T-helper 1 cell (primary cell): ENCODE measurements around the gene RFPL1.
"Not testable (repeated sequence)": the region's sequence is repeated elsewhere in the genome, so short reads cannot be mapped to it uniquely, and the experiment has no call there.

Experiments used
- DNase-seq, 5 donors: peaks; one replicate each; pipeline ENCODE4 v3.0.0-alpha.2; 2012 to 2020

RFPL1 gene

DNA sequence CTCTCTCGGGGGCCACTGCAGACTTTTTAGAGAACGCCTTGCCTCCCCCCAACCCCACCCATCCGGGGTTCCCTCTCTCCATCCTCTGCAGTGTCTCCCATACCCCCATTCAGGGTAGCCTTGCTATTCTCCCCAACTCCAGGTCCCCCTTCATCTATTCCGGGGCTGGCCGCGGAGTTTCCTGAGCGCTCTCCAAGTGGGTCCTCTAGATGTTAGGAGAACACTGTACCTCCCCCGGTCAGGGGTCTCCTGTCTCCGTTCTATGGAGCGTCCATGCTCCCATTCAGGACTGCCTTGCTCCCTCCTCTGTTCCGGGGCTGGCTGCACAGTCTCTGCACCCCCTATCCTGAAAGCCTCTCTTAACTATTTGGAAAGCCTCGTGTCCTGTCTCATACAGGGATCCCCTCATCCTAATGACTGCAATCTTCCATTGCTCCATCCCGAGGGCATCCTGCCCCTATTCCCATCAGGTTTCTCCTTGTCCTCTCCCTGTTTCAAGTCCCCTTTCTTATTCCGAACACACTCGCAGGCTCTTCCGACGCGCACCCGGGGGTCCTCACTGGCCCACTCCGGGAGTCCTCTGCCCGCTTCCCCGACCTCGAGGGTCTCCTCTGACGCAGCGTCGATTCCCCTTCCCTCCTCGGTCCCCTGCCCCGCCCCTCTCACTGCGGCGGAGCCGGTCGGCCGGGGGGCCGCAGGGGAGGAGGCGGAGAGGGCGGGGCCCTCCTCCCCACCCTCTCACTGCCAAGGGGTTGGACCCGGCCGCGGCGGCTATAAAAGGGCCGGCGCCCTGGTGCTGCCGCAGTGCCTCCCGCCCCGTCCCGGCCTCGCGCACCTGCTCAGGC, 41.3 kb downstream of the RFPL1 start, which contains the start of gene NEFH:
TSS of gene NEFH (plus strand) at position 802 of the 845 bp plus-strand sequence. CDS start 45 bp downstream, outside the sequence.
- DNase-seq: no peak

DNA sequence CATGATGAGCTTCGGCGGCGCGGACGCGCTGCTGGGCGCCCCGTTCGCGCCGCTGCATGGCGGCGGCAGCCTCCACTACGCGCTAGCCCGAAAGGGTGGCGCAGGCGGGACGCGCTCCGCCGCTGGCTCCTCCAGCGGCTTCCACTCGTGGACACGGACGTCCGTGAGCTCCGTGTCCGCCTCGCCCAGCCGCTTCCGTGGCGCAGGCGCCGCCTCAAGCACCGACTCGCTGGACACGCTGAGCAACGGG, 41.8 kb downstream of the RFPL1 start:
- DNase-seq: no peak

DNA sequence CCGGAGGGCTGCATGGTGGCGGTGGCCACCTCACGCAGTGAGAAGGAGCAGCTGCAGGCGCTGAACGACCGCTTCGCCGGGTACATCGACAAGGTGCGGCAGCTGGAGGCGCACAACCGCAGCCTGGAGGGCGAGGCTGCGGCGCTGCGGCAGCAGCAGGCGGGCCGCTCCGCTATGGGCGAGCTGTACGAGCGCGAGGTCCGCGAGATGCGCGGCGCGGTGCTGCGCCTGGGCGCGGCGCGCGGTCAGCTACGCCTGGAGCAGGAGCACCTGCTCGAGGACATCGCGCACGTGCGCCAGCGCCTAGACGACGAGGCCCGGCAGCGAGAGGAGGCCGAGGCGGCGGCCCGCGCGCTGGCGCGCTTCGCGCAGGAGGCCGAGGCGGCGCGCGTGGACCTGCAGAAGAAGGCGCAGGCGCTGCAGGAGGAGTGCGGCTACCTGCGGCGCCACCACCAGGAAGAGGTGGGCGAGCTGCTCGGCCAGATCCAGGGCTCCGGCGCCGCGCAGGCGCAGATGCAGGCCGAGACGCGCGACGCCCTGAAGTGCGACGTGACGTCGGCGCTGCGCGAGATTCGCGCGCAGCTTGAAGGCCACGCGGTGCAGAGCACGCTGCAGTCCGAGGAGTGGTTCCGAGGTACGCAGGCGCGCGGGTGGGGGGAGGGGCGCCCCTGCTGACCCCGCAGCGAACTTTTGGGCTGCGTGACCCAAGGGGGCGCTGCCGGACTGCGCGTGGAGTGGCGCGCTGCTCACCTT, 42.3 kb downstream of the RFPL1 start:
- DNase-seq: peak in 2 of 5 donors; percentile 23 to 76

DNA sequence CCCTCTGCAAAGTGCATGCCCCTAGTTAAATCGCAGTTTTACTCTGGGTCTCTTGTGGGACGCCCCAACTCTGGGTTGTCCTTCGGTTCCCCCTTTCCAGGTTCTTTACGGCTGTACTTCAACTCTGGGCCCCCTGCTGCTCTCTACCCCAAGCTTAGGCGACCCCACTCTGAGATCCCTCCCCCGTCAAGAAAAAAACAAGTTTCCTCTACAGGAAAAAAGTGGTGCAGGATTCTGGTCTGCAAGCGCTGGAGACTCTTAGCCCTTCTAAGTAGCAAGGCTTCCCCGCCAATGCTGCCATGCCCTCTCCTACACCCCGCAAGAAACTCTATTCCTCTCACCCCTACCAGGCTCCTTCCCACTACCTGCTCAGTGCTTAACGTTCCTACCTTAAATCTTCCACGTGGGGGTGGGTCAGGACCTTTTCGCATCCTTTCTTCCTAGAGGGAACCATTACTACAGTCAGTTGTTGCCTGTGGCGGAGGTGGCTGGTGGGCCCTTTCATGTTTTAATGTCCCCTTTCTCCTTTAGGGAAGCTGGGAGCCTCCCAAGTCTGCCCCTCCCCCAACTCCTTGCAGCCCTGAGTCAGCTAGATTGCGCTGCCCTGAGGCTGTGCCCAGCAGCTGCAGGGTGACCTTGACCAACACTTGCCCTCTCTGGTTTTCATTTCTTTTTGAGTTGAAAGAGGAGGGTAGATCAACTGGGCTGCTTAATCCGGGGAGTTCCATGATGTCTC, 43.0 kb downstream of the RFPL1 start:
- no peak for DNase-seq

DNA sequence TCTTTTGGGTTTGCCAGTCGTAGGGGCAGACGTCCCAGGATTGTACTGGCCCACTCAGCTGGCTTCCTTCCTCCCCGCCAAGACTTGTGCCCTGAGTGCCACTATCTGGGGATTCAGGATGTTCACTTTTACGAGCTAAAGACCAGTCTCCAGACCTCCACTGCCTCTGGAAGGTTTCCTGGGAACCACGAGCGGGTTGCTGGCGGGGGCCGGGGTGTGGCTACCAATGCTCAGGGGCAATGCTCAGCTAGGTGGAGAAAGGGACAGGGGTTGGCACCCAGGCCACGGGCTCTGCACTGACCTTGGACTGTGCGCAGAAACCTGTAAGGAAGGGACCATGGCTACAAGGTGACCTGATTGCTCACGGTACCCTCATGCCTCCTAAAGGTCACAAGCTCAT, 43.9 kb downstream of the RFPL1 start:
- no peak for DNase-seq

DNA sequence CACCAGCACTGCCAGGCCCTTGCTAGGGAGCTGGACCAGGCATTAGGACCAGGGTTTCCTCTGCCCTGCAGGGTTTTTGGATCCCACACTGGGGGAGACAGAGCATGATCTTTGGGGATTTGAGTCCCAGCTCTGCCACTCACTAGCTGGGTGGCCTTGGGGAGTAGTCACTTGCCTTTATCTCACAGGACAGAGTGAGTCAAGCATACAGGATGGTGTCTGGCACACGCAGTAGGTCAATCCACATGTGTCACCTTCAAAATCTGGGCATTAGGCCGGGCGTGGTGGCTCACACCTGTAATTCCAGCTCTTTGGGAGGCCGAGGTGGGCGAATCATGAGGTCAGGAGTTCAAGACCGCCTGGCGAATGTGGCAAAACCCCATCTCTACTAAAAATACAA, 44.3 kb downstream of the RFPL1 start:
- DNase-seq: no peak

DNA sequence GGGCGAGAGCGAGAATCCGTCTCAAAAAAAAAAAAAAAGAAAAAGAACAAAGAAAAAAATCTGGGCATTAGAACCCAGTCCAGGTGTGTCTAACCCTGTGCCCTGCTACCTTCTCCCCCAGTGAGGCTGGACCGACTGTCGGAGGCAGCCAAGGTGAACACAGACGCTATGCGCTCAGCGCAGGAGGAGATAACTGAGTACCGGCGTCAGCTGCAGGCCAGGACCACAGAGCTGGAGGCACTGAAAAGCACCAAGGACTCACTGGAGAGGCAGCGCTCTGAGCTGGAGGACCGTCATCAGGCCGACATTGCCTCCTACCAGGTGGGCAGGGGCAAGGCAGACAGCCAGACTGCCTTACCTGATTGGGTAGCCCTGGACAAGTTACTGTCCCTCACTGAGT, 44.9 kb downstream of the RFPL1 start:
- DNase-seq: no peak

DNA sequence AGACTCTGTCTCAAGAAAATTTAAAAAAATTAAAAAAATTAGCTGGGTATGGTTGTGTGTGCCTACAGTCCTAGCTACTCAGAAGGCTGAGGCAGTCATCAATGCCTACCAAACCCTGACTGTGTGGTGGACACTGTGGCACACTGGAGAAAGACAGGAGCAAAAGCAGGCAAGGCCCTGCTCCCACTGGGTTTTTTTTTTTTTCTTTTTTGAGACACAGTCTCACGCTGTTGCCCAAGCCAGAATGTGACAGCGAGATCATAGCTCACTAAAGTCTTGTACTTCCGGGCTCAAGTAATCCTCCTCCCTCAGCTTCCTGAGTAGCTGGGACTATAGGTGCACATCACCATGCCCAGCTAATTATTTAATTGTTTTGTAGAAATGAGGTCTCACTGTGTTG, 46.3 kb downstream of the RFPL1 start:
- DNase-seq: no peak

- no peak for DNase-seq
Measured at GRCh38 chr22:29485448-29485847, 47.1 kb downstream of the RFPL1 start.

DNA sequence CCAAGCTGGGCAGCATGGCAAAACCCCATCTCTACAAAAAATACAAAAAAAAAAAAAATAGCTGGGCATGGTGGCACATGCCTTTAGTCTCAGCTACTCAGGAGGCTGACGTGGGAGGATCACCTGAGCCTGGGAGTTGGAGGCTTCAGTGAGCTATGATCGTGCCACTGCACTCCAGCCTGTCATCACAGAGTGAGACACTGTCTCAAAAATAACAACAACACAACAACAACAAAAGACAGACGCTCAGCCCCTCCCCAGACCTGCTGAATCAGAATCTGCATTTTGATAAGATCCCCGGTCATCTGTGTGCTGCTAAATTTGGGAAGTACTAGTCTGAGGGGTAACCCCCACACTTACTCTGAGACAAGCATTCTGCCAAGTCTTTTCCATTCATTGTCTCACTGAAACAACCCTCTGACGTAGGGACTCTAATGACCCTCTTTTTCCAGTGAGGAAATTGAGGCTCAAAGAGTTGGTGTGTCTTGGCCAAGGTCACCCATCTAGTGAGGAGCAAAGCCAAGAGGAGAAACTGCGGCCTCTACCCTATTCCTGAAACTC, 49.1 kb downstream of the RFPL1 start:
- DNase-seq: no peak

DNA sequence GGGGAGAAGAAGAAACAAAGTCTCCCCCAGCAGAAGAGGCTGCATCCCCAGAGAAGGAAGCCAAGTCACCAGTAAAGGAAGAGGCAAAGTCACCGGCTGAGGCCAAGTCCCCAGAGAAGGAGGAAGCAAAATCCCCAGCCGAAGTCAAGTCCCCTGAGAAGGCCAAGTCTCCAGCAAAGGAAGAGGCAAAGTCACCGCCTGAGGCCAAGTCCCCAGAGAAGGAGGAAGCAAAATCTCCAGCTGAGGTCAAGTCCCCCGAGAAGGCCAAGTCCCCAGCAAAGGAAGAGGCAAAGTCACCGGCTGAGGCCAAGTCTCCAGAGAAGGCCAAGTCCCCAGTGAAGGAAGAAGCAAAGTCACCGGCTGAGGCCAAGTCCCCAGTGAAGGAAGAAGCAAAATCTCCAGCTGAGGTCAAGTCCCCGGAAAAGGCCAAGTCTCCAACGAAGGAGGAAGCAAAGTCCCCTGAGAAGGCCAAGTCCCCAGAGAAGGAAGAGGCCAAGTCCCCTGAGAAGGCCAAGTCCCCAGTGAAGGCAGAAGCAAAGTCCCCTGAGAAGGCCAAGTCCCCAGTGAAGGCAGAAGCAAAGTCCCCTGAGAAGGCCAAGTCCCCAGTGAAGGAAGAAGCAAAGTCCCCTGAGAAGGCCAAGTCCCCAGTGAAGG, 50.9 kb downstream of the RFPL1 start:
- DNase-seq: not testable (repeated sequence)

- DNase-seq: no peak
Measured at GRCh38 chr22:29491012-29491411, 52.6 kb downstream of the RFPL1 start.
